Heart right ventricle (tissue), 16 donors: Measurements from ENCODE around the gene WASL. TPM values are rescaled to one million over a fixed set of nuclear protein-coding genes. Genes with fewer than 3 reads are reported as not detected.

Experiments used
- ATAC-seq, 8 donors: fragments of 200-7000 bp; cut with Tn5 transposase; one replicate each; pipeline ENCODE4 v1.9.1; 2020; ENCODE audit warnings: mild to moderate bottlenecking in 8 of 8, moderate library complexity in 8 of 8, moderate number of reproducible peaks in 1 of 8
- DNase-seq, 2 donors: peaks; one replicate each; pipeline ENCODE4 v3.0.0-alpha.2; 2020
- H3K27ac ChIP-seq, 10 donors: fragments of 200-600 bp; sonication (generic) in 2 of 10; one replicate each; pipeline versions ENCODE4 v1.5.0 to v1.8.0; 2020 to 2022; ENCODE audit warnings: mild to moderate bottlenecking in 3 of 10
- H3K27me3 ChIP-seq, 7 donors: fragments of 200-600 bp; one replicate each; pipeline ENCODE4 v1.8.0; 2021 to 2022; ENCODE audit warnings: mild to moderate bottlenecking in 2 of 7
- H3K36me3 ChIP-seq, 9 donors: fragments of 200-600 bp; sonication (generic) in 1 of 9; one replicate each; pipeline versions ENCODE4 v1.5.0 to v1.8.0; 2020 to 2022; ENCODE audit warnings: mild to moderate bottlenecking in 2 of 9
- H3K4me1 ChIP-seq, 9 donors: fragments of 200-600 bp; sonication (generic) in 1 of 9; one replicate each; pipeline versions ENCODE4 v1.5.0 to v1.8.0; 2020 to 2022; ENCODE audit warnings: mild to moderate bottlenecking in 4 of 9
- H3K4me3 ChIP-seq, 10 donors: fragments of 200-600 bp; sonication (generic) in 2 of 10; one replicate each; pipeline versions ENCODE4 v1.5.0 to v1.8.0; 2020 to 2022; ENCODE audit warnings: mild to moderate bottlenecking in 7 of 10, moderate library complexity in 2 of 10
- H3K9me3 ChIP-seq, 11 donors: fragments of 200-600 bp in 10 of 11; sonication (generic) in 2 of 11; one replicate each; pipeline versions ENCODE4 v1.5.0 to v1.8.0; 2013 to 2022; ENCODE audit warnings: mild to moderate bottlenecking in 2 of 11, control low read depth in 1 of 11, moderate library complexity in 1 of 11
- WGBS, 2 donors: extraction: QIAGEN DNeasy Blood & Tissue Kit; methylation state at CpG; one replicate each; pipeline ENCODE4 v1.1.7; 2013; ENCODE audit warnings: inconsistent platforms in 1 of 2; 5-methylcytosine and 5-hydroxymethylcytosine counted together
- intact Hi-C, 10 donors: fragments of 100-400 bp; cut with DNase I; formaldehyde crosslinking; loops; one replicate each; pipeline versions ENCODE4 v1.11.1 to v1.14.2; 2022
- polyA plus RNA-seq, 2 donors: library from polyadenylated mRNA; stranded (reverse); fragments of 200-250 nt; gene quantifications; one replicate each; pipeline ENCODE4 v1.2.3, GENCODE V29; 2013
- total RNA-seq, 10 donors: library from RNA; stranded (reverse); fragmentation: NEBNext Ultra II Directional in 3 of 10; extraction: Animal tissue kit (Norgen Biotek cat#: 25700) in 3 of 10; gene quantifications; one replicate each; pipeline versions ENCODE4 v1.2.1 to v1.2.4, GENCODE V29; 2021 to 2023
- TF ChIP-seq, protein P1 (sequence below), 9 donors: fragments of 200-600 bp; sonication (generic) in 2 of 9; IDR thresholded peaks; one replicate each; pipeline versions ENCODE4 v1.5.0 to v1.8.0; 2021 to 2022; ENCODE audit warnings: antibody characterized with exemption in 9 of 9, mild to moderate bottlenecking in 5 of 9, moderate library complexity in 1 of 9
- donor health status: Arrhythmogenic right ventricular cardiomyopathy.
- donor health status: ischemic (EF 13 %, LVEDD 7.1; RV severe dilation, severe dysfunction).
- donor health status: healthy with polysubstance abuse.
- donor health status: DM: no; HTN: yes; CAD: no.
- donor health status: DM: no; HTN: no; CAD: no.
- donor health status: ischemic (EF 25% LVEDD 6.9; RV normal size, moderate dysfunction).
- donor health status: ischemic (EF 25% LVEDD 5.7; RV mildly dilated, moderate dysfunction).
- donor health status: healthy.
- donor health status: DM: yes; HTN: yes; CAD: no.
- donor health status: Ischemic cardiomyopathy.
- donor health status: ischemic (EF 35%, LVEDD 5.7; RV mildly dilated, moderate dysfunction).
- donor health status: nonischemic (EF 11% LVEDD 7.7; RV severe dilation, severe dysfunction).
- donor health status: DM: yes; HTN: yes; CAD: no.
- donor health status: PGD.
- donor health status: ischemic (EF 29% LVEDD 5.4; RV normal size, mild dysfunction).
- donor health status: nonischemic (EF 23%, LVEDD 6.1; RV moderate dilation, normal function).

The WASL gene
- total and polyA plus RNA-seq, 12 donors, result 10.7 to 30.0 (median 24.8) TPM

DNA sequence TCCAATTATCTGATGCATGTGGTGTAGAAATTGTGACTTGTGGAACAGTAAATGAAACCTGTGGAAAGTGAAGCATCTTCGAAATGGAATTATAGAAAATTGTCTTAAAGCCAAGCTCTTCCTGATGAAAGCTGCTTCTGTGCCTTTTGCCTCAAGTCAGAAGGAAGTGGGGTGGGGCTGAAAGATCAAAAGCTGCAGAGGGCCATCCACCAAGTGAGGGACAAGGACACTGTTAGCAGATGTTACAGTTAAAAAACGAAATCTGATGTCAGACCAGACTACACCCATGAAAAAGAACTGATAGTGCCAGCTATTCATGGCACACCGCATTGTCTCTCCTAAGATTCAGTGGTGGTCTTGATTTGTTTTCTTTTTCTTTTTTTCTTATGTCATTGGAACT lies 23.8 kb upstream of the WASL start:
- H3K27me3 ChIP-seq, result peaks cover 0 to 4% (median 0%) of the 10 kb centered on the region in 7 donors
- 69 to 78% methylated on average over 3 of the region's 3 CpGs for WGBS, 2 donors
- no peak overlapping the region for H3K4me3 ChIP-seq
- no peaks in the 10 kb centered on the region for H3K9me3 ChIP-seq
- no peak overlapping the region for H3K27ac ChIP-seq
- TF ChIP-seq, protein P1, sequence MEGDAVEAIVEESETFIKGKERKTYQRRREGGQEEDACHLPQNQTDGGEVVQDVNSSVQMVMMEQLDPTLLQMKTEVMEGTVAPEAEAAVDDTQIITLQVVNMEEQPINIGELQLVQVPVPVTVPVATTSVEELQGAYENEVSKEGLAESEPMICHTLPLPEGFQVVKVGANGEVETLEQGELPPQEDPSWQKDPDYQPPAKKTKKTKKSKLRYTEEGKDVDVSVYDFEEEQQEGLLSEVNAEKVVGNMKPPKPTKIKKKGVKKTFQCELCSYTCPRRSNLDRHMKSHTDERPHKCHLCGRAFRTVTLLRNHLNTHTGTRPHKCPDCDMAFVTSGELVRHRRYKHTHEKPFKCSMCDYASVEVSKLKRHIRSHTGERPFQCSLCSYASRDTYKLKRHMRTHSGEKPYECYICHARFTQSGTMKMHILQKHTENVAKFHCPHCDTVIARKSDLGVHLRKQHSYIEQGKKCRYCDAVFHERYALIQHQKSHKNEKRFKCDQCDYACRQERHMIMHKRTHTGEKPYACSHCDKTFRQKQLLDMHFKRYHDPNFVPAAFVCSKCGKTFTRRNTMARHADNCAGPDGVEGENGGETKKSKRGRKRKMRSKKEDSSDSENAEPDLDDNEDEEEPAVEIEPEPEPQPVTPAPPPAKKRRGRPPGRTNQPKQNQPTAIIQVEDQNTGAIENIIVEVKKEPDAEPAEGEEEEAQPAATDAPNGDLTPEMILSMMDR (IDR thresholded peaks at IDR 0.05), result no peak
- ATAC-seq (no peak), DNase-seq (no peak)
- H3K4me1 ChIP-seq, result peaks cover 0 to 7% (median 0%) of the 10 kb centered on the region in 9 donors
- intact Hi-C loops, result no loop called here
- H3K36me3 ChIP-seq, result no peaks in the 10 kb centered on the region

DNA sequence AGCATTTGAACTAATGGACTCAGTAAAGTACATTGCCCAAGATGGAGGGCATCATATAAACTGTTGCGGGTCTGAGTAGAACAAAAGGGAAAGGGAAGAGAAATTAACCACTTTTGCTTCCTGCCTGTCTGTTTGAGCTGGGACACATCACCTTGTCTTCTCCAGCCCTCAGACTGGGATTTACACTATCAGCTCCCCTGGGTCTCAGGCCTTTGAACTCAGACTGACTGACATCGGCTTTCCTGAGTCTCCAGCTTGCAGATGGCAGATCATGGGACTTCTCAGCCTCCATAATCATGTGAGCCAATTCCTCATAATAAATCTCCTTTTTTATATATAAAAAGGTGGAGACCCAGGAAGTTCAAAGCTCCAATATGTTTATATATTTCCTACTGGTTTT lies 23.0 kb upstream of the WASL start:
- Histone ChIP-seq H3K4me1 (peaks cover 0 to 7% (median 0%) of the 10 kb centered on the region in 9 donors), H3K9me3 (no peaks in the 10 kb centered on the region), H3K27ac (no peak overlapping the region), H3K4me3 (no peak overlapping the region), H3K36me3 (no peaks in the 10 kb centered on the region), H3K27me3 (peaks cover 0 to 4% (median 0%) of the 10 kb centered on the region in 7 donors)
- ATAC-seq (no peak), DNase-seq (no peak)
- intact Hi-C loops, result no loop called here
- WGBS, 2 donors, result 63 to 79% methylated on average over 2 of the region's 2 CpGs
- TF ChIP-seq, protein P1 (IDR thresholded peaks at IDR 0.05), result no peak

DNA sequence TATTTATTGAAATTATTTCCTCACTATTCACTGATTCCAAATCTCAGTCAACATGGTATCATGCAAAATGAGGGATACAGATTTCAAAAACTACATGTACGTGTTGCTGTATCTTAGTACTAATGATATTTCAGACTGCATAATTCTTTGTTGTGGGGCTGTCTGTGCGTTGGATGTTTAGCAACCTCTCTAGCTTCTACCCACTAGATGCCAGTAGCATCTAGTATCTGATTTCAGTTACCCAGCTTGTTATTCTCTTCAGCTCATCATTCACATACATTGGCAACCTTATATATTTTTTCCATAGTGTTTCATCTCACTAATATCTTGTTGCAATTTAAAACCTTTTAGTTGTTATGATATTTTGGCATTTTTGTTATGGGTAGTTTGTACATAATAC lies 22.5 kb upstream of the WASL start:
- H3K36me3 ChIP-seq, result no peaks in the 10 kb centered on the region
- H3K27ac ChIP-seq, result no peak overlapping the region
- H3K4me1 ChIP-seq, result peaks cover 0 to 7% (median 0%) of the 10 kb centered on the region in 9 donors
- no peaks in the 10 kb centered on the region for H3K9me3 ChIP-seq
- DNase-seq, result no peak
- H3K27me3 ChIP-seq, result no peaks in the 10 kb centered on the region
- WGBS, 2 donors, result 76 to 81% methylated on average over 2 of the region's 2 CpGs
- intact Hi-C loops, result no loop called here
- TF ChIP-seq, protein P1 (IDR thresholded peaks at IDR 0.05), result no peak
- no peak for ATAC-seq
- no peak overlapping the region for H3K4me3 ChIP-seq

DNA sequence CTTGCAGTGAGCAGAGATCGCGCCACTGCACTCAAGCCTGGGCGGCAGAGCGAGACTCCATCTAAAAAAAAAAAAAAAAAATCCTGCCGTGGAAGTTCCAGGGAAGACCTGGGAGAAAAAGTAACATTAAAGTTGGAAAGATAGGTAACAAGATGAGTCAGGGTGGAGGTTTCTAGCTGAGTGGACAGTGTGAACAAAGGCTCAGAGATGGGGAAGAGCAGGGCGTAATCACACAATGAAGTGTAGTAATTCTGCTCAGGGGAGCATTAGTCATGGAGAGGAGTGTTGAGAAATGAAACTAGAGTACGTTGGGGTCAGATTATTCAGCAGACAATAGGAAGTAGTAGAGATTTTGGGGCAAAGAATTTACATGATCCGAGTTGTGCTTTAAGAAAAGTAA lies 21.6 kb upstream of the WASL start:
- Histone ChIP-seq H3K9me3 (no peaks in the 10 kb centered on the region), H3K27ac (no peak overlapping the region), H3K27me3 (no peaks in the 10 kb centered on the region), H3K4me3 (peak overlapping the region in 1 of 10 donors; percentile 7), H3K36me3 (no peaks in the 10 kb centered on the region), H3K4me1 (peaks cover 0 to 7% (median 0%) of the 10 kb centered on the region in 9 donors)
- WGBS, 2 donors, result 85 to 90% methylated on average over 8 of the region's 8 CpGs
- intact Hi-C loops, result no loop called here
- ATAC-seq (peak in 1 of 8 donors; percentile 79), DNase-seq (no peak)
- TF ChIP-seq, protein P1 (IDR thresholded peaks at IDR 0.05), result no peak
